Heart right ventricle (tissue), 16 donors: ENCODE results near the gene CEBPZ. TPM values are rescaled to one million over a fixed set of nuclear protein-coding genes. Genes with fewer than 3 reads are reported as not detected.
A peak's percentile ranks its signal among the peaks of the same experiment; 100 is the strongest.
"Not testable (repeated sequence)": the region's sequence is repeated elsewhere in the genome, so short reads cannot be mapped to it uniquely, and the experiment has no call there.

Experiments used
- ATAC-seq, 8 donors: fragments of 200-7000 bp; cut with Tn5 transposase; one replicate each; pipeline ENCODE4 v1.9.1; 2020; ENCODE audit warnings: mild to moderate bottlenecking in 8 of 8, moderate library complexity in 8 of 8, moderate number of reproducible peaks in 1 of 8
- DNase-seq, 2 donors: peaks; one replicate each; pipeline ENCODE4 v3.0.0-alpha.2; 2020
- H3K27ac ChIP-seq, 10 donors: fragments of 200-600 bp; sonication (generic) in 2 of 10; one replicate each; pipeline versions ENCODE4 v1.5.0 to v1.8.0; 2020 to 2022; ENCODE audit warnings: mild to moderate bottlenecking in 3 of 10
- H3K27me3 ChIP-seq, 7 donors: fragments of 200-600 bp; one replicate each; pipeline ENCODE4 v1.8.0; 2021 to 2022; ENCODE audit warnings: mild to moderate bottlenecking in 2 of 7
- H3K36me3 ChIP-seq, 9 donors: fragments of 200-600 bp; sonication (generic) in 1 of 9; one replicate each; pipeline versions ENCODE4 v1.5.0 to v1.8.0; 2020 to 2022; ENCODE audit warnings: mild to moderate bottlenecking in 2 of 9
- H3K4me1 ChIP-seq, 9 donors: fragments of 200-600 bp; sonication (generic) in 1 of 9; one replicate each; pipeline versions ENCODE4 v1.5.0 to v1.8.0; 2020 to 2022; ENCODE audit warnings: mild to moderate bottlenecking in 4 of 9
- H3K4me3 ChIP-seq, 10 donors: fragments of 200-600 bp; sonication (generic) in 2 of 10; one replicate each; pipeline versions ENCODE4 v1.5.0 to v1.8.0; 2020 to 2022; ENCODE audit warnings: mild to moderate bottlenecking in 7 of 10, moderate library complexity in 2 of 10
- H3K9me3 ChIP-seq, 11 donors: fragments of 200-600 bp in 10 of 11; sonication (generic) in 2 of 11; one replicate each; pipeline versions ENCODE4 v1.5.0 to v1.8.0; 2013 to 2022; ENCODE audit warnings: mild to moderate bottlenecking in 2 of 11, control low read depth in 1 of 11, moderate library complexity in 1 of 11
- CTCF ChIP-seq, 9 donors: fragments of 200-600 bp; sonication (generic) in 2 of 9; IDR thresholded peaks; one replicate each; pipeline versions ENCODE4 v1.5.0 to v1.8.0; 2021 to 2022; ENCODE audit warnings: antibody characterized with exemption in 9 of 9, mild to moderate bottlenecking in 5 of 9, moderate library complexity in 1 of 9
- WGBS, 2 donors: extraction: QIAGEN DNeasy Blood & Tissue Kit; methylation state at CpG; one replicate each; pipeline ENCODE4 v1.1.7; 2013; ENCODE audit warnings: inconsistent platforms in 1 of 2; 5-methylcytosine and 5-hydroxymethylcytosine counted together
- intact Hi-C, 10 donors: fragments of 100-400 bp; cut with DNase I; formaldehyde crosslinking; loops; one replicate each; pipeline versions ENCODE4 v1.11.1 to v1.14.2; 2022
- polyA plus RNA-seq, 2 donors: library from polyadenylated mRNA; stranded (reverse); fragments of 200-250 nt; gene quantifications; one replicate each; pipeline ENCODE4 v1.2.3, GENCODE V29; 2013
- total RNA-seq, 10 donors: library from RNA; stranded (reverse); fragmentation: NEBNext Ultra II Directional in 3 of 10; extraction: Animal tissue kit (Norgen Biotek cat#: 25700) in 3 of 10; gene quantifications; one replicate each; pipeline versions ENCODE4 v1.2.1 to v1.2.4, GENCODE V29; 2021 to 2023
- donor health status: Arrhythmogenic right ventricular cardiomyopathy.
- donor health status: ischemic (EF 13 %, LVEDD 7.1; RV severe dilation, severe dysfunction).
- donor health status: healthy with polysubstance abuse.
- donor health status: DM: no; HTN: yes; CAD: no.
- donor health status: DM: no; HTN: no; CAD: no.
- donor health status: ischemic (EF 25% LVEDD 6.9; RV normal size, moderate dysfunction).
- donor health status: ischemic (EF 25% LVEDD 5.7; RV mildly dilated, moderate dysfunction).
- donor health status: healthy.
- donor health status: DM: yes; HTN: yes; CAD: no.
- donor health status: Ischemic cardiomyopathy.
- donor health status: ischemic (EF 35%, LVEDD 5.7; RV mildly dilated, moderate dysfunction).
- donor health status: nonischemic (EF 11% LVEDD 7.7; RV severe dilation, severe dysfunction).
- donor health status: DM: yes; HTN: yes; CAD: no.
- donor health status: PGD.
- donor health status: ischemic (EF 29% LVEDD 5.4; RV normal size, mild dysfunction).
- donor health status: nonischemic (EF 23%, LVEDD 6.1; RV moderate dilation, normal function).

Gene CEBPZ
- total and polyA plus RNA-seq, 12 donors = 22.4 to 42.9 (median 28.2) TPM

GRCh38 chr2:37198681-37199065, 32.7 kb downstream of the CEBPZ start:
- 91 to 94% methylated on average over 8 of the region's 8 CpGs for WGBS, 2 donors
- H3K4me3 ChIP-seq = no peak overlapping the region
- intact Hi-C loops = loop anchor here in 2 of 10 donors (5.0 kb wide), 2 partner anchors 41 to 46 kb away; partner anchors contain the start of gene EIF2AK2 (in 1 of the 2)
- no peak overlapping the region for H3K27ac ChIP-seq
- no peaks in the 10 kb centered on the region for H3K27me3 ChIP-seq
- DNase-seq (no peak), ATAC-seq (no peak)
- H3K4me1 ChIP-seq = peaks cover 2 to 26% (median 17%) of the 10 kb centered on the region in 9 donors
- H3K36me3 ChIP-seq = peaks cover 0 to 41% (median 28%) of the 10 kb centered on the region in 9 donors
- TF ChIP-seq CTCF (IDR thresholded peaks at IDR 0.05) = no peak
- H3K9me3 ChIP-seq = peaks cover 0 to 12% (median 3%) of the 10 kb centered on the region in 11 donors

GRCh38 chr2:37196320-37197195, 34.8 kb downstream of the CEBPZ start, which contains the start of gene CEBPZOS:
Gene CEBPZOS, plus strand, starts transcription at chr2:37196496. Its CDS starts 3,209 bp downstream, at chr2:37199705.
- Histone ChIP-seq H3K36me3 (peaks cover 0 to 20% (median 7%) of the 10 kb centered on the region in 9 donors), H3K4me1 (peaks cover 2 to 26% (median 17%) of the 10 kb centered on the region in 9 donors), H3K27ac (peak within 1 kb of the TSS; percentile 33 to 94 (median 88)), H3K4me3 (peak within 1 kb of the TSS; percentile 67 to 94 (median 80)), H3K9me3 (no peaks in the 10 kb centered on the region), H3K27me3 (no peaks in the 10 kb centered on the region)
- 0 to 1% methylated on average over 72 of the region's 72 CpGs for WGBS, 2 donors
- intact Hi-C loops = loop anchor here in 2 of 10 donors (5.0 kb wide), 2 partner anchors 39 to 44 kb away; partner anchors contain the start of gene EIF2AK2 (in 1 of the 2)
- no peak for TF ChIP-seq CTCF (IDR thresholded peaks at IDR 0.05)
- DNase-seq (peak; percentile 86 to 88), ATAC-seq (peak; percentile 93 to 96 (median 94))

GRCh38 chr2:37195862-37196319, 35.5 kb downstream of the CEBPZ start:
- H3K36me3 ChIP-seq = peaks cover 0 to 14% (median under 1%) of the 10 kb centered on the region in 9 donors
- peak in 2 of 8 donors; percentile 2 to 3 for ATAC-seq
- peaks cover 2 to 26% (median 17%) of the 10 kb centered on the region in 9 donors for H3K4me1 ChIP-seq
- peak overlapping the region; percentile 67 to 94 (median 80) for H3K4me3 ChIP-seq
- H3K9me3 ChIP-seq, H3K27me3 ChIP-seq, DNase-seq: not testable (repeated sequence)
- intact Hi-C loops = loop anchor here in 2 of 10 donors (5.0 kb wide), 2 partner anchors 39 to 44 kb away; partner anchors contain the start of gene EIF2AK2 (in 1 of the 2)
- 83 to 86% methylated on average over 20 of the region's 20 CpGs for WGBS, 2 donors
- H3K27ac ChIP-seq = peak overlapping the region; percentile 33 to 94 (median 88)

- no peak for TF ChIP-seq CTCF (IDR thresholded peaks at IDR 0.05)
- intact Hi-C loops = no loop called here
- no peaks in the 10 kb centered on the region for H3K36me3 ChIP-seq
- no peaks in the 10 kb centered on the region for H3K27me3 ChIP-seq
- H3K27ac ChIP-seq = no peak overlapping the region
- no peaks in the 10 kb centered on the region for H3K9me3 ChIP-seq
- peaks cover 2 to 23% (median 6%) of the 10 kb centered on the region in 9 donors for H3K4me1 ChIP-seq
- H3K4me3 ChIP-seq = no peak overlapping the region
- DNase-seq (no peak), ATAC-seq (no peak)
- WGBS, 2 donors = 92 to 95% methylated on average over 1 of the region's 1 CpG
Measured at GRCh38 chr2:37192551-37192950, 38.8 kb downstream of the CEBPZ start.
